ENCODE data around the gene KIAA1671.

DNA sequence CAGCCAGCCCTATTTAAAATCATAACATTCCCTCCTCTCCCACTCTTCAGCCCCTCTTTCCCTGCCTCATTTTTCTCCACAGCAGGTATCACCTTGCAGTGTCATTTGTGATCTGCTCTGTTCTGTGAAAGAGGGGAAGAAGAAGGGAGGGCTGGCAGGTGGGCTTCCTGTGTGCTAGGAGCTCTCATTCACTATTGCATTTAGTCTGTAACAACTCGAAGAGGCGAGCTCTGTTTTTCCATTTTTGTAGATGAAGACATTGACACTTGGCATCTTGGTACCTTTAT lies 195.1 kb downstream of the KIAA1671 start:
- TF ChIP-seq CTCF (optimal IDR thresholded peaks at IDR 0.05 in 1 of 3, IDR thresholded peaks at IDR 0.05 in 1 of 3, conservative IDR thresholded peaks at IDR 0.05 in 1 of 3; ENCODE audit: extremely low read depth in 1 of 3, insufficient read depth in 2 of 3, low read length in 3 of 3) (no peak), EZH2 (IDR thresholded peaks at IDR 0.05; ENCODE audit: low read length) (no peak)

Data from keratinocyte (primary cell).